Non-pigmented ciliary epithelial cell (primary cell): ENCODE results near the gene ZSCAN9.
A peak's percentile ranks its signal among the peaks of the same experiment; 100 is the strongest.

Experiments
- DNase-seq: peaks from one replicate; pipeline ENCODE4 v3.0.0-alpha.2; 2010; ENCODE audit warnings: low read depth

Gene ZSCAN9

GRCh38 chr6:28266962-28267694 is 42.1 kb downstream of the ZSCAN9 start, which contains the start of gene ZSCAN26:
Gene ZSCAN26, plus strand, starts transcription at chr6:28267143. Its CDS starts 4,777 bp downstream, at chr6:28271920.
- peak; percentile 52 for DNase-seq

GRCh38 chr6:28267695-28268059 is 42.6 kb downstream of the ZSCAN9 start:
- no peak for DNase-seq

DNA sequence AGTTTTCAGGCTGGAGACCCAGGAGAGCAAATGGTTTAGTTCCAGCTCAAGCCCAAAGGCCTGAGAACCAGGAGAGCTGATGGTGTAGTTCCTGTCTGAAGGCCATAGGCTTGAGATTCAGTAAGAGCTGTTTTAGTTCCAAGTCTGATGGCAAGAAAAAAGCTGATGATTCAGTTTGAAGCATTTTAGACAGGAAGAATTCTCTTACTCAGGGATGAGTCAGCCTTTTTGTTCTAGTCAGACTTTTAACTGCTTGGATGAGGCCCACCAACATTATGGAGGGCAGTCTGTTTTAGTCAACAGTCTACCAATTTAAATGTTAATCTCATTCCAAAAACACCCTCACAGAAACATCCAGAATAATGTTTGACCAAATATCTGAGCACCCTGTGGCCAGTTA is 44.4 kb downstream of the ZSCAN9 start:
- peak; percentile 79 for DNase-seq

- no peak for DNase-seq
Observed at GRCh38 chr6:28274888-28275287, 49.8 kb downstream of the ZSCAN9 start.

GRCh38 chr6:28277746-28278145 is 52.7 kb downstream of the ZSCAN9 start:
- no peak for DNase-seq

DNA sequence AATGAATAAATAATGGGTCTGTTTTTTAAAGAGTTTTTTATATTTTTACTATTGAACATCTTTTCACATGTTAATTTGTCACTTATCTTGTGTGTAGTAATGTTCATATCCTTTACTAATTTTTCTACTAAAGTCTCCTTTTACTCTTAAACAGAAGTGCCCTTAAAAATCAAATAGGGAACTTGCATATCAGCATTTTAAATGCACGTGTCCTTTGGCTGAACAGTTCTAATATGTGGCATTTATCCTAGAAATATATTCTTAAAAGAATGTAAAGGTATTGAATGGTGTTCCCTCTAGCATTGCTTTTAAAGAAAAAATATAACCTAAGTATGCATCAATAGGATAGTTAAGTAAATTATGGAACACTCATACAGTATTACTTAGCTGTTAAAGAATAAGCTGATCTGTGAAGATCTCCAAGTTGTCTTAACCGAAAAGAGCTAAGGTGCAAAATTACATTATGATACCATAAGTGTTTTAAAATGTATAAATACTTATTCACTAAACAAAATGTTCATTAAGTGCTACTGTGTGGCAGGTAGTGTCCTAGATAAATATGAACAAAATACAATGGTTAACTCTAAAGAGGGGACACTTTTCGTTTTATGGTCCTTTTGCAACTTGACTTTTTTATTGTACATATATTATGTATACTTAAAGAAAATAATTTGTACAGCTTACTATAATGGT is 55.7 kb downstream of the ZSCAN9 start:
- DNase-seq, result no peak

DNA sequence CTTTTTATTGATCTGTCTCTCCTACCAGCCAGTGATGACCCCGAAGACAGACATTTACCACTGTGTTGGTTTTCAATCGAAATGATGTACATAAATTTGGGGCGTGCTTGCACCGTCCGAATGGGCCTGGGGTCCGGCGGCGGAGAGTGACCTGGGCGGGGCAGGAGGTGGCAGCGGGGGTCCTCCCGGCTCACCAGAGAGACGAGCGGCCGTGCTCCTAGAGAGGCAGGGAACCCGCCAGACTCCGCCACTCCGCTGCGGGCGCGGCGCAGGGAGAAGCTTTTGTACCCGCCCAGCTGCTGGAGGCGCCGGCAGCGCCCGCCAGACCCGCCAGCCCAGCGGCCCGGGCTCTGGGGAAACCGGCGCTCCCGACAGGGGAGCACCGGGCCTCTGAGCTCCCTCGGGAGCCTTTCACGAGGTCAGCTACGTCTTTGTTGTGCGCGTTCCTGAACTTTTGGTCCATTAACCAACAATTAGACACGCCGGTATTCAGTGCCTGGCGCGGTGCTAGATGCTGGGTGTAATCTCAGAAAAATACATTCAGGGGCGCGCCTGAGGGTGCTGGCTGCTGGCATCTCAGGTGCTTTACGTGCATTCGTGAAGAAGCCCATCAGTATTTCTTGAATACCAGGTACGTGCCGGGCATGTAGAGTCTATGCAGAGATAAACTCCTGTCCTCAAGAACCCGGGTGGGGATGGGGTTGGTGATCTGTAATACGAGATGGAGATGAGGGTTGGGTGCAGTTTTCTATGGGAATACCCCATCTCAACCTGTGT is 56.4 kb downstream of the ZSCAN9 start, which contains the start of gene PGBD1:
TSS of gene PGBD1 (plus strand) at position 285 of the 777 bp plus-strand sequence. CDS start 2,242 bp downstream, outside the sequence.
- peak; percentile 17 for DNase-seq

GRCh38 chr6:28282926-28283325 is 57.9 kb downstream of the ZSCAN9 start:
- DNase-seq, result no peak
